T follicular helper cell (primary cell): Measurements from ENCODE around the gene PKD2.
"Not testable (repeated sequence)": the region's sequence is repeated elsewhere in the genome, so short reads cannot be mapped to it uniquely, and the experiment has no call there.

Source experiments
- DNase-seq: peaks from one replicate; pipeline ENCODE4 v3.0.0-alpha.2; 2020; ENCODE audit warnings: low read depth

Gene PKD2

GRCh38 chr4:88115587-88115986, 108.2 kb downstream of the PKD2 start:
- no peak for DNase-seq

GRCh38 chr4:88119943-88120342, 112.5 kb downstream of the PKD2 start:
- DNase-seq, result no peak

DNA sequence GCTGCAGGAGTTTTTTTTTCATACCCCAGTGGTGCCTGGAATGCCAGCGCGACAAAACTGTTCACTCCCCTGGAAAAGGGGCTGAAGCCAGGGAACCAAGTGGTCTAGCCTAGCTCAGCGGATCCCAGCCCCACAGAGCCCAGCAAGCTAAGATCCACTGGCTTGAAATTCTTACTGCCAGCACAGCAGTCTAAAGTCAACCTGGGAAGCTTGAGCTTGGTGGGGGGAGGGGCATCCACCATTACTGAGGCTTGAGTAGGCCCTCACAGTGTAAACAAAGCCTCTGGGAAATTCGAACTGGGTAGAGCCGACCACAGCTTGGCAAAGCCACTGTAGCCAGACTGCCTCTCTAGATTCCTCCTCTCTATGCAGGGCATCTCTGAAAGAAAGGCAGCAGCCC, 114.8 kb downstream of the PKD2 start:
- not testable (repeated sequence) for DNase-seq
